GM18520 (cell line): ENCODE results near the gene LRCH1.

Experiments used
- ATAC-seq: cut with Tn5 transposase; IDR thresholded peaks from one replicate; pipeline ENCODE4 v1.9.1; 2021; ENCODE audit not compliant: unreplicated experiment

Gene LRCH1

DNA sequence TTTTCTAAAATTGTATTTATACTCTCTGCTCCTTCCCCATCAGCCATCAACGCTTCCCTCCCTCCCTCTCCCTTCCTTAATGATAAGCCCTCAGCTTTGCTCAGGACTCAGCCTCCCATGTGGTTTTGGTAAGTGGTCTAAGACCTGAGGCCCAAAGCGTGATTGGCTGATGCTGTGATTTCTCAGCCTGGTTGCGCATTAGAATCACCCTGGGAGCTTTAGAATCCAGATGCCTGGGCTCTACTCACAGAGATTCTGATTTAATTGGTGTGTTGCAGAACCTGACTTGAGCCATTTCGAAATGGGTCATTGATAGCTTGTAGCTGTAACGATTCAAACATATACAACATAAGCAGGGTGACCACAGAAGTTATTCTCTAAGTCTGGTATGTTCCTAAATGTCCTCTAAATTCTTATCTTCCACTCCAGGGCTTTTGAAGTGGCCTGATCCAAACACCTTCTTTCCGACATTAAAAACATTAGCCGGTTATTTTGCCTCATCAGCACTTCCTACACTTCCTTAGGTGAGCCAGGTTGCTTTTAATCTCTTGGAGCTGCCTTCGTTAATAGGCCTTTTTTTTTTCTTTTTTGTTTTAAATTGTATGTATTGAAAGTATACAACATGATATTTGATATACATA, 60.6 kb downstream of the LRCH1 start:
- no peak for ATAC-seq

DNA sequence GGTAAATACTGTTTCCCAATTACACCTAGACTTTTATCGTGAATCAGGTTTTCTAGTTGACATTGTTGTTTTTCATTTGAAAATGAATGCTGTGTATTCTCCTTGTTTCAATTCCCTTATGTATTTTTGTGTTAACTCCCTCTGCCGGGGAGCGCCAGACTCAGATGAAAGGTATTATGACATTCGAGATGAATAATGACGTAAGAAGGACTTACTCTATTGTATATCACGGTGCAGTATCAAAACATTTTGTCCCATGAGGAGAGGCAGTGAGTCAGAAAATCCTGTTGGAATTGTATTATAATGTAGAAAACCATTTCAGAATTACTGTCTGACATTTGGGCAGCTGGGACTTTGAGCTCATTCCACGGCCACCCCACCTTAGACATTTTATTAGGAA, 61.6 kb downstream of the LRCH1 start:
- no peak for ATAC-seq

DNA sequence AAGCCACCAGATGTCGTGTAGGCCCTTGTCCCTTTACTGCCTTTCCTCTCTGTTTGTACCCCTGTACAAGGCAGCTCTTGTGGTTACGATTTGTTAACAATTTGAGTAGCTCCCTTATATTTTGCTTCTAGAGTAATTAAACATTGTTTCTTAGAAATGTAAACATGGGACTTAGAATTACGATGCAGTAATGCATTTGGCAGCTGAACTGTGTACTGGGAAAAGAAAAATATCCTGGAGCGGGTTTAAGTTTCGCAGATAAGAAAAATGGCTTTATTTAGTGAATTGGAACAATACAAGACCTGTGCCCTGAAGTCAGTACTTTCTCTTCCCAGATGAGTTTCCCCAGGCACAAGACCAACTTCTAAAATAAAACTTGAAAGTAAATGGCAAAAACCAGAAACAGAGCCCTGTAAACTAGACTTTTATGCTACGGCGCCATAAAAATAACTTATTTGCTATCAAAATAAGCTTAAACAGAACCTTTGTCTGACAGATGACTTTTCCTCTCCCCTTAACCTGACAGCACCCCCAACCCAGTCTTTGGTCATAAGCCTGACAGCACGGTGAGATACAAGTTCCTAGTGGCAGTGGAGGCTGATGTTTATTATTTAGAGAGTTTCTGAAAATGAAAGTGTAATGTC, 63.0 kb downstream of the LRCH1 start:
- no peak for ATAC-seq

DNA sequence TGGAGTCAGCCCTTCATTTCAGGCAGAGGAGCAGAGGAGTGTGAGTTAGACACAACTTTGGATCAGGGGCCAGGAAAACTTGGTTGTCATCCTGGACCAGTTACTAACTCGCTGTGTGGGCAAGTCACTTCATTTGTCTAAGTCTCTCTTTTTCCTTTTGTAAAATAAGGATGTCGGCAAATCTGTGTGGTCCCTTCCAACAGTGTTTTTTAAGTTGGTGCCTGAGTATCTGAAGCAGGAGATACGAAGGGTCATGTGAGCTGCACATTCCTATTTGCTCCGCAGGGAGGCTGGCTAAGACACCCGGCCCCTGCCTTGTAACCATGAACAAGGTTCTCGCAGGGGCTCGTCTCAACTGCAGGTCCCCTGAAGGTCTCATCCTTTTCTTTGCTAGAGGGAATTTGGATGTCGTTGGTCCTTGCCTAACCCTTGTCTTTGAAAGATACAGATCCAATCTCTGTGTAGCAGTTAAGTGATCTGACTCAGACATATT, 64.3 kb downstream of the LRCH1 start:
- no peak for ATAC-seq

DNA sequence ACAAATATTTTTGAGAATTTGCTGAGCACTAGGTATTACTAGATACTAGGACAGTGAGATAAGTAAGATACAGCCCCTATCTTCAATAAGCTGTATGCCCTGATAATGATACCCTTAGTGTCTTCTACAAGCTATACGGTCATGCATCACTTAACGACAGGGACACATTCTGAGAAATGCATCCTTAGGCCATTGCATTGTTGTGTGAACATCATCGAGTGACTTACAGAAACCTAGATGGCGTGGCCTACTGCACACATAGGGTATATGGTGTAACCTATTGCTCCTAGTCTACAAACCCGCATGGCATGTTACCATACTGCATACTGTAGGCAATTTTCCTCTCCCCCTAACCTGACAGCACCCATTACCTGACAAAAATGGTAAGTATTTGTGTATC, 64.9 kb downstream of the LRCH1 start:
- no peak for ATAC-seq

DNA sequence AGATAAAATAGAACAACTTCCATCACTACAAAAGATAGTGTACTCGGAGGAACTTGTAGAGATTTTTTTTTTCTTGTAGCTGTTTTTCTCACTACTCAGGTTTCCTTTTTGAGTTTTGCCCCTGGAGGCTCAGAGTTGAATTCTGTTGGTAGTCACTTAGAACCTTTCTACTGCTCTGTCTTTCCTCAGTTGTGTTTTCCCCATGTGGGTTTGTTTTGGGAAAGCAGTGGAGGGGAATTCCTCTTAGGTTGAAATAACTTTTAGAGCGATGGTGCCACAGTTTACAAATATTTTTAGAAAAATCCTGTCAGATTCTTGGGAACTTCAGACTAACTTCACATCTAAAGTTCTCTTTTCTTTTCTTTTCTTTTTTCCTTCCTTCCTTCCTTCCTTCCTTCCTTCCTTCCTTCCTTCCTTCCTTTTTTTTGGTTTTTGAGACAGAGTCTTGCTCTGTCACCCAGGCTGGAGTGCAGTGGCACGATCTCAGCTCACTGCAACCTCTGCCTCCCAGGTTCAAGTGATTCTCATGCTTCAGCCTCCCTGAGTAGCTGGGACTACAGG, 65.8 kb downstream of the LRCH1 start:
- ATAC-seq: no peak

DNA sequence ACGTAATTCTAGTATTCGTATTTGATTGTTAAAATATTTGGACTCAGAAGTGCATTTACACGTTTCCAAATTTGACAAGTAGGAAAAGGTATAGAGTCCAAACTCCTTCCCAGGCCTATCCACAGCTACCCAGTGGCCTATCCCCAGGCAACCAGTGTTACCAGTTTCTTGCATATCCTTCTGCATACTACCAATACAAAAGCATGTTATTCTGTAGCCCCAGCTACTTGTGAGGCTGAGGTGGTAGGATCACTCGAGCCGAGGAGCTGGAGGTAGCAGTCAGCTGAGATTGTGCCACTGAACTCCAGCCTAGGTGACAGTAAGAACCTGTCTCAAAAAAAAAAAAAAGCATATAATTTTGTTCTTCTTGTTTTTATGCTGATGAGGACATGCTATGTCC, 67.1 kb downstream of the LRCH1 start:
- no peak for ATAC-seq

DNA sequence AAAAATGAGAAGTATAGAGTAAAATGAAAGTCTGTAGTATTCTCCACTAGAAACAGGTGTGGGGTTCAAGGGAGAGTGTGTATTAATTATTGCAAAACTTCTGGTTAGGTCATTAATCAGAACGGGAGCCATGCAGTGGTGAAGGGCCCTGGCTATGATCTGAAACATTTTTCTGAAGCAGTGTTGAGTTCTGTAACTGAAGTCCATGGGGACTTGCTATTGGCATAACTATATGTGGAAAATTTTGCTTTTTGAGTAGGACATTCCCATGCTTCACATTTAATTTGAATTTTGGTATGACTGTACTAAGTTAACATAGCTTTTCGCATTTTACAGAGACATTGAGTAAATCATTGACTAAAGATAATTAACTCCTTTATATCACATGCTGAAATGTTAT, 67.5 kb downstream of the LRCH1 start:
- no peak for ATAC-seq

DNA sequence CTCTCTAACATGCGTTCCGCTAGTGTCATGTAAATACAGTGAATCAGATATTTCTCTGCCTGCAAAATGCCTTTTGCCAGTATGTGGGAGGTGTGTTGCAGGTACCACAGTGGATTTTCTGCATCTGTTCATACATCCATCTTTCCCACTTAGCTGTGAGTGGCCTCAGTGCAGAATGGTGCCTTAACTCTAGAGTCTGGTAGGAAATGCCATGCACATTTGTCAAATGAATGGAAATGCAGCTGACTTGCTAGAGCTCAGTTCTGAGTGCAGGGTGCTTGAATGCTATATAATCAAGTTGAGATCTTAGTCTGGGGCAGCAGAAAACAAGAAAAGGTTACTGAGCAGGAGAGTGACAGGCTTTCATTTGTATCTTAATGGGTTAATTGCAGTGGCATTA, 68.2 kb downstream of the LRCH1 start:
- no peak for ATAC-seq

DNA sequence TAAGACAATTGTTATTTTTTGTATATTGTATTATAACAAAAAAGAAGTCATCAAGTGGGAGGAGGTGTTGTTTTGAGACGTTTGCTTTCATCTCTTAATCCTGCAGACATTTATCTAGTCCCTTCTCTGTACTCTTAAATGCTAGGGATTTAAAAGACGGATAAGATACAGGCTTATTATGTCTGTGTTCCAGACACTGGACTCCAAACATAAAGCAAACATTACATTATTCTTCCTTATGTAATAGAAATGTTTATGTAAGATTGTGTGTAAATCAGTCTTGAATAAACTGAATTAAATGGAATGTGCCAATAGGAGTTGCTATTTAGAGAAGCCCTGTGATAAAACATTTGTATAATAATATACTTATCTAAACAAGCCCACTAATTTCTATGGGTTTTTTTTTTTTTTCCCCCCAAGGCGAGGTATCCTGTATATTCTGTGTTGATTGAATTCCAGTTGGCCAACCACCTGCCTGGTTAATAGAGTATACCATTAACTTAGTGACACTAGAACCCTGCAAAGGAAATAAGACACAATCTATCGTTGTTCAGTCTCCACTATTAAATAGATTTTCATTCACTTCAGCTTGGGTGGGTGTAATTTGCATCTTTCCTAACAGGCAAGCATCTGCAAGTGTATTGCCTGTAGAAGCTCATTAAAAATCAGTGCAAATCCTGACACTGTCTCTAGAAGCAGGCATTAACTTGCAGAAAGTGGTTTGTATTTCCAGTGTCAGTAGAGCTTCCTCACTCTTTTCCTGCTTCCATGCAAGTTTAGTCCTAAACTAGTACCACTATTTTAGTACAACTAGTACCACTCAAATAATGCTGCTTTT, 69.0 kb downstream of the LRCH1 start:
- no peak for ATAC-seq

DNA sequence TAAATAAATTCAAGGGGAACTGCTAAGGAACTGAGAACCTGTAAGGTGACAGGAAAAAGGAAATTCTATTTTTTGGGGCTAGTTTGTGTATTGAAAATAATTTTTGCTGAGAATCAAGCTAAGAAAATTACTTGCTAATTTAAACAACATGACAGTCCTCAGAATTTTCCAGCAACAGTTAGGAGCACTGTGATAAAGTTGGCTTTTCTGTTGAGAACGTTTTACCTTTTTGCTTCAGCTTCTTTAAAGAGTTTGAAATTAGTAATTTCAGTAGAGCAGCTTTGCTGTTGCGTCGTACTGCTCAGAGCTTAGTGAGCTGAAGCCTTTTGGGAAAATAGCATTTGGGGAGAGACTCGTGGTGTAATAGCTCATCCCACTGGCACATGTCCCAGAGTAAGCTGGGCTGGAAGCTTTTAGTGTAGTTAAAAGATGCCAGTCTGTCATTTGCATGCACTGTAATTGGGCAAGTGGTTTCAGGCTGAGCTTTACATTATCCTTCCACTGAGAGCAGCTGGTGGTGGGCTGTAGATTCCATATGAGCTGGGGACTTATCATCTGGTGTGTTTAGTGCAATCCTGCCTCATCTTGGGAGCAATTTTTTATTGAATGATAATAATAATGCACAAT, 69.8 kb downstream of the LRCH1 start:
- ATAC-seq: no peak

DNA sequence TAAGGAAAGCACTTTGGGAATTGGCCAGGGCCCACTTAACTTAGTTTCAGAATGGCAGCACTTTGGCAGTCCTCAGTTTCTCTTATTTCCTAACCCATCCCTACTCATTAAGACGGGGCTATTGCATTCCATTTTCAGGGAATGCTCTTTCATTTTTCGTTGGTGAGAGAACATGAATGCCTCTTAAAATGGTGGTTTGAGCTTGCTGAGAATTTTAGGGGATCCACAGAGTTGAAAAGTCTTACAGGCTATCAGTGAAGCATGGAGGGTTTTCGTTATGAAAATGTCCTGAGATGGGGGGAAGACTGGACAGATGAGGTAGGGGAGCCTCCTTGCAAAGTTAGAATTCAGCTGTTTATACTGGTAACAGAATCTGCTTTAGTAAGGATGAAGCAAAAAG, 71.4 kb downstream of the LRCH1 start:
- no peak for ATAC-seq

DNA sequence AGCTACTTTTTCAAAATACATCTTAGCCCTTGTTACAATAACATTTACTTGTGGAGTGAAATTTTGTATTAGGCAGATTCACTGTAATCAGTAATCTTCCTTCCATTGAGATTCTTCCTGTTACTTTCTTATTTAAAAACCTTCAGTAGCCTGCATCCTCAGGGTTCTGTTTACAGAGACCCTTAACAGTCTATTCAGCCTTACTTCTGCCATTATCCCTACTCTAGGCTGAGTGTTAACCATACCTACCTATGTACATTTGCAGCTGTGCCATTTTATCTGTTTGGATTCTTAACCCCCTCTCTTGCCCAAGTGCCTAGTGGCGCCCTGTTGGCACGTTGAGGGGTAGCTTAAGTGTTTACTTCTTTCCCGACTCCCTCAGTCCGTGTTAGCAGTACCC, 71.9 kb downstream of the LRCH1 start:
- no peak for ATAC-seq

DNA sequence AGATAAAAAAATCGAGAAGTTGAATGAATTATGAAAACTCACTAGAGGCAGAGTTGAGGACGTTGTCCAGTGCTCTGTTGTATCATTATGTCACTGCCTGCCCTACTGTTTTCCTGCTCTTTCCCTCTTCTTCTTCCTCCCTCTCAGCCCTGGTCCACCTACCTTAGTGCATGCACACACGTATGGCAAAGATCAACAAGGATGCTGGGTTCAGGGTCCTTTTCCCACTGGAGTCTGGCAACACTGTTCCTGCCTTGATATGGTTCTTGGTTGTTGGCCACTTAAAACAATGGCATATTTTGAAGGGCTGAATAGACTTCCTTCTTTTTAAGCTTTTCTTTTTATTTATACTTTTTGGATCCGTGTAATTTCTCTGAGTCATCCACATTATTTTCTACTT, 74.5 kb downstream of the LRCH1 start:
- ATAC-seq: no peak

DNA sequence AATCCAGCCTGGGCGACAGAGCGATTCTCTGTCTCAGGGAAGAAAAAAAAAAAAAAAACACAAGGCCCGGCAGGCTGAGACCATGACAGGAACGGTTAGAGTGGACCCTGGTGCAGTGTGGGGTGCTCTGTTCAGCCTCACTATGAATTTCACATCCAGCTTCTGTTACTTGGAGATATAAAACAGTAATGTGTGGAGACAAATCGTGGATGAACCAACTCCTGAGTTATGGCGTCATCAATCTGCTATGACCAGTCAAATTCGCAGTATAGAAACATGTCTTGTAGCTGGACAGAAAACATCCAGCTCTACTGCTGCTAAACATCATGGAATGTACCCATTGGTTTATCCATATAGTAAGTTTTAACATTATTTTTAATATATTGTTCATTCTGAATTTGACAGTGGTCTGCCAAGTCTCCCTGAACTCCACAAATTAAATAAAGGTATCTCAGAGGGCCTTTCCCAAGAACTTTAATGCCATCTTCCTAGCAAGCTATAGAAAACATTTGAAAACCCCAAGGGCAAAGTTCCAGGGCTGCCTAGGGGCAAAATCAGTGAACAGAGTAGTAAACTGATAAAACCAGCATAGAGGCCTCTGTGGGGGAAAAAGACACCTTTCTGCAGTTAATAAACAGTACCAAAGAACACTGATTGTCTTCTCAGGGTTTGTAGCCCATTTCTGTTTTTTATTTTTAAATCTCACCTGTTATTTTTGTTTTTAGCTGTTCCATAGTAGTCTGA, 75.8 kb downstream of the LRCH1 start:
- ATAC-seq: no peak

DNA sequence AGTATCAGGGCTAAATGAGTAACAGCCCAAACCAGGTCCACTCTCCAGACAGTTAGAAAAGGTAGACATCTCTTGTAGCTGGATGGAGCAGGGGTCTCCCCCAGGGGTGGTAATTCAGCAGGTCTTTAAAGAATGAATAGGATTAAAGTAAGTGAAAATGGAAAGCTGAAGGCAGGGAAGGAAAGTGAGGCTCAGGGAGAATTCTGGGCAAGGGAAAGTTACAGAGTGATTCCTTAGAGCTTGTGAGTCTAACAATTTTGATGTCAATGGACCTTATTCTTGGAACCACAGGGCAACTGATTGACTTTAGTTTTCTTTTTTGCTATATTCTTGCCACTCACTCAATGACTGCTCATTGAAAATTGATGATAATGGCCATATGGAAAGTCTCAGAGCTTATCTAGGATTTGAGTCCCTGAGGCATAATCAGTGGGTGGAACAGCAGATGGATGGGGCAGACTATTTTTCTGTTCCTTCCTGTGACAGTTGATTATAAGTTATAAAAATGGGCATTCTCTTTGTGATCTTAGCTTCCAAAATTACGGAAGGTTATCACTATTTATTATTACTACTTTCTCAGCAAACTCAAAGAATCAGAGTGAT, 76.9 kb downstream of the LRCH1 start:
- ATAC-seq: no peak

DNA sequence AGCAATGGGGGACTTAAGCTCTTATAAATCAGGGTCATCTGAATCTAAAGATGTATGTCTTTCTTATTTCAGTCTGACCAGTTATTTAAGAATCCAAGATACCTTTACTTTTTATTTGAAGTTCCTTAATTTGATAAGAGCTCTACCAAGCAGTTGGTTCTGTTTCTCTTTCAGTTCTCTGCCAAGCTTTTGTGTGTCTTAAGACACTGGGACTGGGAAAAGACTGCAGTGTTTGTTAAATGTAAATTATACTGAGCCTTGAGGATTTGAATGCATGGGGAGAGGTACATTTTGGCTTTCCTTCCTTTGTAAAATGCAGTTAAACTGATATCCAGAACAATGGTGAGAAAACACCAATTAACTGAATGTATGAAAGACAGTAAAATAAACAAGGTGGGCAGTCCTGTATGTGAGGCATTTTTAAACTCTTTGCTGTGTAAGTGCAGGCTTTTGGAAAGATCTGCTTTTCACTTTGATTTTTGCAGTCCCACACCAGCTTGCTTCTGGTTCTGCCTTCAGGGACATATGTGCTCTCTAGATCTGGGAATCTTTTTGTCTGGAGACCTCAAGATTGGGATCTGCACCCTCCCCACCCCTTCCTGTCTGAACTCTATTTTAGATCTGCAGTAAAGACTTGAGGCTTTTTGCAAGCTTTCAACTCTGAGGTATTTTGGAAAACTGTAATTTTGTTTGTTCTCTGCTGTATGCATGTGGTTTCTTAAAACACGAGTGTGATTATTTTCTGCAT, 77.6 kb downstream of the LRCH1 start:
- no peak for ATAC-seq

DNA sequence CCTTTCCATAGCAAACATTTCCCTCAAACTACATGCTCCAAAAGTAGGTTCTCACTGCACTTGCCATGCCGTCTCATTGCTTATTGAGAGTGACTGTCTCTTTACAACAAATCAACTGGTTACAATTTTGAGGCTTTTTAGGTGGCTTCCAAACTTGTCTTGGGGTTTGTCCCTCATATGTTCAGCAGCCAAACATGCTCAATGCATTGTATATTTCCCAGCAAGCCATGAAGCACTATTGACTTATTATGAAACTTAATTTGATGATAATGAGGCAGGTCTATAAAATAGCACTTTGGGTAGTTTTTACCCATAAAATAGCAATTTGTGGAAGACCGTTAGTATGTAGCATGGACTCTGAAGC, 78.2 kb downstream of the LRCH1 start:
- ATAC-seq: no peak

DNA sequence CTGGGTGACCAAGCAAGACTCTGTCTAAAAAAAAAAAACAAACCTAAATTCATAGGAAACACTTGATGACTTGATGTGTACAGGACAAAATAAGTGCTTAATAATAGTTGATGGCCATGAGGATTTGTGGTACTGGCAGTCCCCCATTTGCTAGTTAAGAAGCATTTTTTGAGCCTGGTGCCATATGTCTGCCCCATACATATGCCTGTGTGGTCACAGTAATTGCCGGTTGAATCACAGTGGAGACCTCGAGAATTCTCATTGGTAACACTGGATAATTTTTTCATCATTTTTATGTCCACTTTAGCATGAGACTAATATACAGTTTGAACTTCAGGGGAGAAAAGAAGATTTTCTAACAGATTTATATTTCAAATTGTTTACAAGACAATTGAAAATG, 79.2 kb downstream of the LRCH1 start:
- ATAC-seq: no peak

DNA sequence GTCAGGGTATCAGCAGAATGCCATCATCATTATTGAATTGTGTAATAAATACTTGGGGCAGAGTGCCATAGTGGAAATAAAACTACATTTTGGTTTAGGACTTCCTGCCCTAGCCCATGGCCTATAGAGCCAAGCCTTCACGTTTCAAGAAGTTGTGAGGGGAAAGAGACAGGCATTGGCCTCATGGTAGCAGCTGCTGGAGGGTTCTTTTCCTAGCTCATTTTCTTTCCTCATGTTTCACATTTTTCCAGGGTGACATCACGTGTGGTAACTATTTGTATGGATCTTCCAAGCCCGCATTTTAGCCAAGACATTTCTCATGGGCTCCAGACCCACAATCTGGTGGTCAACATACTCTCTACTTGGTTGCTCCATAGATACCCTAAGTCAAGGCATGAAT, 80.4 kb downstream of the LRCH1 start:
- no peak for ATAC-seq
